ENCODE results near the gene ERCC4. TPM values are rescaled to one million over a fixed set of nuclear protein-coding genes. Genes with fewer than 3 reads are reported as not detected.

The ERCC4 gene
- polyA plus RNA-seq, 12 donors: 8.1 to 17.8 (median 11.2) TPM; not detected in 1

GRCh38 chr16:13992322-13992721 lies 72.4 kb downstream of the ERCC4 start:
- no peak for DNase-seq

- no peak for DNase-seq
Observed at GRCh38 chr16:13992976-13993375, 73.0 kb downstream of the ERCC4 start.

- no peak for DNase-seq
Observed at GRCh38 chr16:13994239-13995106, 74.5 kb downstream of the ERCC4 start.

GRCh38 chr16:13995194-13995593 lies 75.2 kb downstream of the ERCC4 start:
- DNase-seq: no peak

GRCh38 chr16:13996778-13997288 lies 76.9 kb downstream of the ERCC4 start:
- DNase-seq: no peak

GRCh38 chr16:13997526-13997925 lies 77.6 kb downstream of the ERCC4 start:
- no peak for DNase-seq

GRCh38 chr16:13997933-13998332 lies 78.0 kb downstream of the ERCC4 start:
- DNase-seq: no peak

GRCh38 chr16:13999071-13999894 lies 79.3 kb downstream of the ERCC4 start:
- no peak for DNase-seq

- DNase-seq: no peak
Observed at GRCh38 chr16:13999895-14000425, 80.0 kb downstream of the ERCC4 start.

- DNase-seq: no peak
Observed at GRCh38 chr16:14001521-14001920, 81.6 kb downstream of the ERCC4 start.

Other genes with a start within 250 kb of the ERCC4 start
- gene MRTFB, start 151.2 kb downstream of the ERCC4 start, polyA plus RNA-seq (ENCODE audit: insufficient read length in 12 of 12): 10 to 100 TPM in 11 of 12 donors, not detected in 1; 16.8 to 34.6 (median 23.3) TPM